ENCODE data around the gene KCNMB4. TPM values are rescaled to one million over a fixed set of nuclear protein-coding genes. Genes with fewer than 3 reads are reported as not detected.
A peak's percentile ranks its signal among the peaks of the same experiment; 100 is the strongest.

Gene KCNMB4
- total and polyA plus RNA-seq, 7 donors, result 0.69 to 6.4 (median 4.7) TPM

DNA sequence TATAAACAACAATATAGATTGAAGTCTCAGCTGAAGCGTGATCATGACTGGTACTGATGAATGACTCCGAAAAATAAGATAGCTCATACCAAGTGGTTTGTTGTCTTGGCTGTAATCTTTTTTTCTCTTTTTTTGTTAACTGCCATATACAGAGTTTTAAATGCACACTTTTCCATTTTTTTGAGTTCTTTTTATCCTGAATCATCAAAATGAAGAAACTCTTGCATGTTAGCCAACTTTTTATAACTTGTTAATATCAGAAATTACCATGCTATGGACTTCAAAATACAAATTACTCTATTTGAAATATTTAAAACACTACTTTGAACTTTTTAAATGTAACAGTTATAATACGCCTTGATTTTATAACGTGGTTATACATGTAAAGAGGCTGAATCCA, 10.1 kb upstream of the KCNMB4 start:
- no peak overlapping the region for H3K4me3 ChIP-seq
- H3K27me3 ChIP-seq, result no peaks in the 10 kb centered on the region
- DNase-seq, result no peak
- WGBS, 2 donors, result 96 to 97% methylated on average over 4 of the region's 4 CpGs
- peaks cover 0 to 27% (median 0%) of the 10 kb centered on the region in 4 donors for H3K36me3 ChIP-seq
- H3K27ac ChIP-seq, result no peak overlapping the region
- intact Hi-C loops (cut with DNase I), result no loop called here
- H3K9me3 ChIP-seq, result no peaks in the 10 kb centered on the region
- no peaks in the 10 kb centered on the region for H3K4me1 ChIP-seq
- TF ChIP-seq POLR2A (IDR thresholded peaks at IDR 0.05) (no peak), EP300 (IDR thresholded peaks at IDR 0.05) (no peak), POLR2AphosphoS5 (IDR thresholded peaks at IDR 0.05) (no peak), CTCF (IDR thresholded peaks at IDR 0.05) (no peak)

DNA sequence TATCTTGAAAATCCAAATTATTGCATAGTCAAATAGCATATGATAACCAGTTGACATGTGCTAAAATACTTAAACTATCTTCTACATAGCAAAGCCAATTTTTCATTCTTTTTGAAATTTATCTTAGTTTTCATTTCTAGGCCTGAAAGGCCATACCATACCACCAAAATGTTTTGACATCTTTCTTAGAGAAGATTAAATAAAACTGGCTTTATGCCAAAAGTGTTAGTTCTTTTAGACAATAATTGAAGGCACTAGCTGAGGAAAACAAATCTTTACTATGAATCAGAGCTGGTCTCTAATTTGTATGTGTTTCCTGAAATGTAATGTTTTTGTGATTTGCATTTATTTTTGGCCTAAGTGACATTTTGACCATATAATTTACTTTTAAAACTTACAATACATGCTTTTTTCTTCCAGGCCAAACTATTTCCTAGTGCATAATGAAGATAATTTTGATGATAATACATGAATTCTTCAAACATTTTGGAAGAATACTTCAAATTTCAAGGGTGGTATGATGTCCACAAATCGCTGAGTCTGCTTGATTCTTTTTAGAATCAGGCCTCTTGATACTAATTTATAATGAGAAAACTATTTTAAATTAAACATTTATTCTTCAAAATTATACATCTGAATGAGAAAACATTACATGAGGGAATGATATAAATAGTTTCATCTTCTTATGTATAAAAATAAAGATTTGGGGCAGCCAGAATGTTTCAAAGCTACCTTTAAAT, 6.5 kb upstream of the KCNMB4 start:
- H3K4me1 ChIP-seq, result no peaks in the 10 kb centered on the region
- TF ChIP-seq POLR2AphosphoS5 (IDR thresholded peaks at IDR 0.05) (no peak), EP300 (IDR thresholded peaks at IDR 0.05) (no peak), CTCF (IDR thresholded peaks at IDR 0.05) (no peak), POLR2A (IDR thresholded peaks at IDR 0.05) (no peak)
- H3K36me3 ChIP-seq, result peaks cover 0 to 10% (median 0%) of the 10 kb centered on the region in 4 donors
- no peaks in the 10 kb centered on the region for H3K9me3 ChIP-seq
- intact Hi-C loops (cut with DNase I), result loop anchor here (2.0 to 5.0 kb wide), 2 partner anchors 119 to 218 kb away; no protein-coding TSS in a partner anchor
- H3K4me3 ChIP-seq, result no peak overlapping the region
- no peak overlapping the region for H3K27ac ChIP-seq
- no peak for DNase-seq
- H3K27me3 ChIP-seq, result peaks cover 0 to 10% (median 0%) of the 10 kb centered on the region in 3 donors
- WGBS, 2 donors, result 96% methylated on average over 1 of the region's 1 CpG

DNA sequence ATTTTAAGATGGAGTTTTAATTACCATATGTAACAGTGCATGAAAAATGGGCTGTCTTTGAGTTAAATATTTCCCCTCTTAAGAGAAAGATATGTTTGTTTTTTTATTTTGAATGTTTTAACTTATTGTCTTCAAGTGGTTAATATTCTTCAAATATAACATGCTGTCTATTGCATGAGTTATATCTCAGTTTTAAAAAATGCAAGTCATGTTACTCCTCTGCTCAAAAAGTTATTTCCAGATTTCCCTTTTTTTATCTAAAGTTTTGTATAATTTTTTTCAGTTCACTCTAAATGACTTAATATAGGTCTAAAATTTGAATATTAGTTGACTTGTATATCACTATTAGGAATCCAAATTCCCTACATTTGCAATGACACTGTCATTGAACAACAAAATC, 5.9 kb upstream of the KCNMB4 start:
- Histone ChIP-seq H3K4me1 (peaks cover 0 to 5% (median 3%) of the 10 kb centered on the region in 4 donors), H3K36me3 (peaks cover 0 to 4% (median 0%) of the 10 kb centered on the region in 4 donors), H3K4me3 (no peak overlapping the region), H3K9me3 (no peaks in the 10 kb centered on the region), H3K27me3 (peaks cover 5 to 15% (median 6%) of the 10 kb centered on the region in 3 donors), H3K27ac (no peak overlapping the region)
- no peak for TF ChIP-seq EP300 (IDR thresholded peaks at IDR 0.05)
- TF ChIP-seq CTCF (IDR thresholded peaks at IDR 0.05), result no peak
- TF ChIP-seq POLR2A (IDR thresholded peaks at IDR 0.05), result no peak
- TF ChIP-seq POLR2AphosphoS5 (IDR thresholded peaks at IDR 0.05), result no peak
- intact Hi-C loops (cut with DNase I), result loop anchor here (5.0 kb wide), 1 partner anchor 217 kb away; no protein-coding TSS in a partner anchor
- DNase-seq, result no peak

GRCh38 chr12:70364695-70365397, 1.2 kb upstream of the KCNMB4 start:
- Histone ChIP-seq H3K9me3 (no peaks in the 10 kb centered on the region), H3K36me3 (no peaks in the 10 kb centered on the region), H3K27ac (no peak overlapping the region), H3K4me1 (peaks cover 0 to 23% (median 19%) of the 10 kb centered on the region in 4 donors), H3K27me3 (peaks cover 19 to 45% (median 23%) of the 10 kb centered on the region in 3 donors), H3K4me3 (peak overlapping the region in 3 of 4 donors; percentile 56 to 72 (median 70))
- TF ChIP-seq POLR2AphosphoS5 (IDR thresholded peaks at IDR 0.05) (no peak), EP300 (IDR thresholded peaks at IDR 0.05) (no peak), POLR2A (IDR thresholded peaks at IDR 0.05) (no peak)
- intact Hi-C loops (cut with DNase I), result loop anchor here (5.0 kb wide), 1 partner anchor 212 kb away; no protein-coding TSS in a partner anchor
- 16 to 22% methylated on average over 16 of the region's 16 CpGs for WGBS, 2 donors
- DNase-seq, result no peak

DNA sequence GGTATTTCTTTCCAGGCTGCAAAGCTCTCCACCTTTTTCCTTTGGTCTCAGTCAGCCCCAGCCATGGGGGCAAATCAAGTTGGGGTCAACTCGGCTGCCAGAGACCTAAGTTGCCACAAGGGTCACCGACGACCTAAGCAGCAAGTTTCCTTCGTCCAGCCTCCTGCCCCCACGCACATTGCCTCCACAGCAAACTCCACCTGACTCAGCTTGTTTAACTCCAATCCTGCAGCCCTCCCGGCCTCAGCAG, 767 bp upstream of the KCNMB4 start:
- peaks cover 19 to 45% (median 23%) of the 10 kb centered on the region in 3 donors for H3K27me3 ChIP-seq
- no peak overlapping the region for H3K27ac ChIP-seq
- WGBS, 2 donors, result 0 to 1% methylated on average over 6 of the region's 6 CpGs
- DNase-seq, result no peak
- no peak for TF ChIP-seq CTCF (IDR thresholded peaks at IDR 0.05)
- TF ChIP-seq POLR2A (IDR thresholded peaks at IDR 0.05), result no peak
- TF ChIP-seq EP300 (IDR thresholded peaks at IDR 0.05), result no peak
- TF ChIP-seq POLR2AphosphoS5 (IDR thresholded peaks at IDR 0.05), result no peak
- peak overlapping the region; percentile 48 to 72 (median 63) for H3K4me3 ChIP-seq
- peaks cover 0 to 23% (median 19%) of the 10 kb centered on the region in 4 donors for H3K4me1 ChIP-seq
- H3K36me3 ChIP-seq, result no peaks in the 10 kb centered on the region
- intact Hi-C loops (cut with DNase I), result no loop called here
- H3K9me3 ChIP-seq, result no peaks in the 10 kb centered on the region
